Mucosa of stomach (tissue), 1 donor: ENCODE results near the gene FANCC.
"Not testable (repeated sequence)": the region's sequence is repeated elsewhere in the genome, so short reads cannot be mapped to it uniquely, and the experiment has no call there.

ENCODE experiments used
- H3K27me3 ChIP-seq: one replicate; pipeline ENCODE4 v1.7.0; 2013; ENCODE audit warnings: mild to moderate bottlenecking, low read length; ENCODE audit not compliant: control insufficient read depth, insufficient read depth
- H3K36me3 ChIP-seq: one replicate; pipeline ENCODE4 v1.7.0; 2013; ENCODE audit warnings: low read length; ENCODE audit not compliant: control insufficient read depth, insufficient read depth
- H3K4me1 ChIP-seq: one replicate; pipeline ENCODE4 v1.7.0; 2013; ENCODE audit warnings: mild to moderate bottlenecking, low read length; ENCODE audit not compliant: control insufficient read depth, insufficient read depth
- H3K4me3 ChIP-seq: one replicate; pipeline ENCODE4 v1.7.0; 2013; ENCODE audit warnings: low read length
- H3K9ac ChIP-seq: one replicate; pipeline ENCODE4 v1.7.0; 2013; ENCODE audit warnings: mild to moderate bottlenecking, low read length, moderate library complexity
- H3K9me3 ChIP-seq: one replicate; pipeline ENCODE4 v1.7.0; 2013; ENCODE audit warnings: mild to moderate bottlenecking, low read length, moderate library complexity; ENCODE audit not compliant: control insufficient read depth
- donor health status: Pancreatic carcinoma.

The FANCC gene

DNA sequence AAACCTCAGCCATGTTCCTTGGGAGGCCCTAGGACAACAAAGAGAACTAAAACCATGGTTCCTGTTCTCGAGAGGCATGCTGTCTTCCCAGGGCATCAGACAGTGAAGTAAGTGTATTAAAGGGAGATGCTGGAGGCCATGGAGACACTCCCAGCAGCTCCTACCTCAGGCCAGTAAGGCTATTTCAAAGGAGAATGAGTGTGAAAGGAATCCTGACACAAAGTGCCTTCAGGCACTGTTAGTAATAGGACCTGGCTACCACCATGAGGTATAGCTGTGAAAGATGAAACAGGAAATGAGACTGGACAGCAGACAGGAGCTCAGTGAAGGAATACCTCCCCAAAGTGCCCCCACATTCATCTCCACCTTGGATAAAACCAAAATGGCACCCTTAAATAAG lies 71.0 kb downstream of the FANCC start:
- Histone ChIP-seq H3K4me1 (peaks cover 3% of the 10 kb centered on the region), H3K27me3 (no peaks in the 10 kb centered on the region), H3K36me3 (no peaks in the 10 kb centered on the region), H3K9me3 (no peaks in the 10 kb centered on the region), H3K4me3 (no peak overlapping the region), H3K9ac (no peak overlapping the region)

GRCh38 chr9:95242613-95243012 lies 74.9 kb downstream of the FANCC start:
- no peaks in the 10 kb centered on the region for H3K9me3 ChIP-seq
- no peaks in the 10 kb centered on the region for H3K36me3 ChIP-seq
- no peaks in the 10 kb centered on the region for H3K4me1 ChIP-seq
- H3K9ac ChIP-seq, result no peak overlapping the region
- no peaks in the 10 kb centered on the region for H3K27me3 ChIP-seq
- H3K4me3 ChIP-seq, result no peak overlapping the region

GRCh38 chr9:95239071-95239470 lies 78.4 kb downstream of the FANCC start:
- Histone ChIP-seq H3K36me3 (no peaks in the 10 kb centered on the region), H3K9me3 (no peaks in the 10 kb centered on the region), H3K9ac (no peak overlapping the region), H3K27me3 (no peaks in the 10 kb centered on the region), H3K4me1 (no peaks in the 10 kb centered on the region), H3K4me3 (no peak overlapping the region)

DNA sequence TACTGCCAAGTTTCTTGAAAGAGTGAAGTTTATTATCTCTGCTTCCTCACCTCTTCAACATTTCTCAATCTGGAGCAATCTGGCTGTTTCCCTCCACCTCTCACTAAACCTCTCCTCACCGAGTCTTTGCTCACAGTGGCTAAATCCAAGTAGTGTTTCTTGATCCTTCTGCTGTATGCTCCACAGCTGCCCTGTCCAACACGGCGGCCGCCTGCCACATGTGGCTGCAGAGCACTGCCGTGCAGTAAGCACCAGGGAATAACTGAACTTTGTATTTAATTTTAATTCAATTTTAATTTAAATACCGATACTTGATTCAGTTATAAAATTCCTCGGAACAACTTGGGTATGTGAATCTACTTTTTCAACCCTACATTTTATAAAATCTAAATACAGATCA lies 80.2 kb downstream of the FANCC start:
- no peak overlapping the region for H3K9ac ChIP-seq
- no peaks in the 10 kb centered on the region for H3K9me3 ChIP-seq
- H3K4me1 ChIP-seq, result no peaks in the 10 kb centered on the region
- H3K4me3 ChIP-seq, result no peak overlapping the region
- H3K36me3 ChIP-seq, result no peaks in the 10 kb centered on the region
- H3K27me3 ChIP-seq, result no peaks in the 10 kb centered on the region

GRCh38 chr9:95230046-95230445 lies 87.5 kb downstream of the FANCC start:
- Histone ChIP-seq H3K27me3 (no peaks in the 10 kb centered on the region), H3K4me3 (no peak overlapping the region), H3K9ac (no peak overlapping the region), H3K9me3 (no peaks in the 10 kb centered on the region), H3K4me1 (no peaks in the 10 kb centered on the region), H3K36me3 (no peaks in the 10 kb centered on the region)

GRCh38 chr9:95229230-95229915 lies 88.1 kb downstream of the FANCC start:
- Histone ChIP-seq H3K9me3 (no peaks in the 10 kb centered on the region), H3K9ac (no peak overlapping the region), H3K4me3 (no peak overlapping the region), H3K4me1 (no peaks in the 10 kb centered on the region), H3K27me3 (no peaks in the 10 kb centered on the region), H3K36me3 (no peaks in the 10 kb centered on the region)

DNA sequence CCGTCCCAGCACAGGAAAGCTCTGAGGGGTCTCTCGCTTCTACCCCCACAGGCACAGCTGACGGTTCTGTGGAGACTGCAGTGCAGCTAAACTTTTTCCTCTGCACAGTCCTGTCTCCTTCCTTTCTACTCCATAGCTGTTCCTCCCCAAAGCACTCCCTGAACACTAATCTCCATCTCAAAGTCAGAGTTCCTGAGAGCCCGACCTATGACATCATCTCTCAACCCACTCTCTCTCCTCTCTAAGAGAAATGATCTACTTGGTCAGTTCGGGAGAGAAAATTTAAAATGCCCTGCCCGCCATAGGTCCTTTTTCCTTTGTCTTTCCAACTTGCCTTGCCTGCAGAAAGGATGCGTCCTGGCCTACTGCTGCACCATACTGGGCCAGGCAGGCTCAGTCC lies 90.6 kb downstream of the FANCC start:
- Histone ChIP-seq H3K9ac (no peak overlapping the region), H3K27me3 (no peaks in the 10 kb centered on the region), H3K9me3 (no peaks in the 10 kb centered on the region), H3K4me1 (no peaks in the 10 kb centered on the region), H3K36me3 (no peaks in the 10 kb centered on the region), H3K4me3 (no peak overlapping the region)

DNA sequence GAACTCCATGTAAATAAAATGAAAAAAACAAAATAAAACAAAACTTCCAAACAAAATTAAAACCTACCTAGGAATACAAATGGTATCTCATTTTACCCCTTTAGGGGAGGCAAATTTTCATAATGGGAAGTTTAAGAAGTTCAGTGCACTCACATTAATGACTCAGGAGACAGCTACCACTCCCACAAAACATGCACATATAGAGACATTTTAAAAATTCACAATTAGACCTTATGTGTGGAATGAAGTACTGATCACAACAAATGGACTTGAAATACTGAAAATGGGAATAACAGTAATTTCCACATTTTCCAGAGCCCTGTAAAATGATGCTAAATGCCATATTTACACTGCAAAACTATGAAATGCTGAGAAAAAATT lies 91.8 kb downstream of the FANCC start:
- no peaks in the 10 kb centered on the region for H3K4me1 ChIP-seq
- H3K9me3 ChIP-seq, result no peaks in the 10 kb centered on the region
- H3K9ac ChIP-seq, result no peak overlapping the region
- H3K36me3 ChIP-seq, result no peaks in the 10 kb centered on the region
- no peak overlapping the region for H3K4me3 ChIP-seq
- H3K27me3 ChIP-seq, result no peaks in the 10 kb centered on the region

DNA sequence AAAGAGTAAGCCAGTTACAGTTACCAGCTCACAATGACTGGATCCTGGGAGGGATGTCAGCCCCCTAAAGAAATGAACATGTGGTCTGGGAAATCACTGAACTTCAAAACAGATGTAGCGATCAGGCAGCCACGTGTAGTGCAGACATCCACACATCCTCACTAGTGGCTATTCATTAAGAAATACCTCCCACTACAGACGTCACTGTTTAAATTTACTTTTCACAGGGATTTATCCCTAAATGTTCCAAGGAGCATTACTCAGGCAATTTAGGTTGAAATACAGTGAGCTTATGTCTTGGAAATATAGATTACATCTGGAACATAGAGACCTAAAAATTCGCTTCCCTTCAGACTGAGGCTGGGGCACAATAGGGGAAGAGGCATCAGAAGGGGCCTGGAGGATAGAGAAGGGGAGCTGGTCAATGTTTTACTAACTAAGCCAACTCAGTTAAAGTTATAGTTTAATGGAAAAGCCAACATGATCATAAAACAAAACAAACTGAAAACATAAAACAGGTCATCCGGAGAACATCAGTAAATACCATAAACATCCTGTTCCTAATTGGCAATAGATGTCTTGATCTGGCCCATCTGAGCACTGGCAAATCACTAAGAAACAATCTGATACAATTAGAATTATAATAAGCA lies 92.3 kb downstream of the FANCC start:
- H3K9ac ChIP-seq, result no peak overlapping the region
- no peak overlapping the region for H3K4me3 ChIP-seq
- no peaks in the 10 kb centered on the region for H3K27me3 ChIP-seq
- H3K4me1 ChIP-seq, result no peaks in the 10 kb centered on the region
- no peaks in the 10 kb centered on the region for H3K9me3 ChIP-seq
- H3K36me3 ChIP-seq, result no peaks in the 10 kb centered on the region

GRCh38 chr9:95224376-95225019 lies 93.0 kb downstream of the FANCC start:
- Histone ChIP-seq H3K9ac (no peak overlapping the region), H3K27me3 (no peaks in the 10 kb centered on the region), H3K36me3 (no peaks in the 10 kb centered on the region), H3K4me3 (no peak overlapping the region), H3K4me1 (no peaks in the 10 kb centered on the region), H3K9me3 (no peaks in the 10 kb centered on the region)

DNA sequence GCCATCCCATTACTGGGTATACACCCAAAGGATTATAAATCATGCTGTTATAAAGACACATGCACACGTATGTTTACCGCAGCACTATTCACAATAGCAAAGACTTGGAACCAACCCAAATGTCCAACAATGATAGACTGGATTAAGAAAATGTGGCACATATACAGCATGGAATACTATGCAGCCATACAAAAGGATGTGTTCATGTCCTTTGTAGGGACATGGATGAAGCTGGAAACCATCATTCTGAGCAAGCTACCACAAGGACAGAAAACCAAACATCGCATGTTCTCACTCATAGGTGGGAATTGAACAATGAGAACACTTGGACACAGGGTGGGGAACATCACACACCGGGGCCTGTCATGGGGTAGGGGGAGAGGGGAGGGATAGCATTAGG lies 97.2 kb downstream of the FANCC start:
- H3K9ac ChIP-seq, H3K27me3 ChIP-seq, H3K4me1 ChIP-seq, H3K9me3 ChIP-seq, H3K36me3 ChIP-seq, H3K4me3 ChIP-seq: not testable (repeated sequence)

- Histone ChIP-seq H3K9ac (no peak overlapping the region), H3K9me3 (no peaks in the 10 kb centered on the region), H3K27me3 (no peaks in the 10 kb centered on the region), H3K4me1 (no peaks in the 10 kb centered on the region), H3K36me3 (no peaks in the 10 kb centered on the region), H3K4me3 (no peak overlapping the region)
Measured at GRCh38 chr9:95218773-95219172, 98.7 kb downstream of the FANCC start.
